Measurements from ENCODE around the gene CHIA.

GRCh38 chr1:111271464-111271801 is 19.2 kb upstream of the CHIA start:
- no peak for TF ChIP-seq CTCF (IDR thresholded peaks at IDR 0.05 in 4 of 5, conservative IDR thresholded peaks at IDR 0.05 in 1 of 5)
- no peak for TF ChIP-seq POLR2A (IDR thresholded peaks at IDR 0.05)
